ENCODE measurements around the gene MTMR2. TPM values are rescaled to one million over a fixed set of nuclear protein-coding genes. Genes with fewer than 3 reads are reported as not detected.

MTMR2 gene
- total RNA-seq, 2 donors from 2014 or later, result 47.9 to 51.3 TPM

- Mint-ChIP-seq H3K4me3 (peak within 1 kb of the TSS; percentile 90), H3K9me3 (no peaks in the 10 kb centered on the region), H3K27me3 (no peaks in the 10 kb centered on the region), H3K36me3 (peaks cover 23% of the 10 kb centered on the region), H3K27ac (peak within 1 kb of the TSS; percentile 97 to 100), H3K4me1 (ENCODE audit: low read depth in 2 of 2) (peaks cover 36 to 41% of the 10 kb centered on the region in 2 donors)
- peak; percentile 80 to 87 for ATAC-seq
- DNase-seq (ENCODE audit: low spot score), result peak; percentile 98
These were observed 133.6 kb downstream of the MTMR2 start, which contains the start of gene CEP57 for GRCh38 chr11:95790123-95790932. CEP57 (plus strand) TSS chr11:95790498; CDS start chr11:95790699, 201 bp downstream.

- Mint-ChIP-seq H3K36me3 (peaks cover 24% of the 10 kb centered on the region), H3K4me1 (ENCODE audit: low read depth in 2 of 2) (peaks cover 34 to 41% of the 10 kb centered on the region in 2 donors), H3K27ac (peak within 1 kb of the TSS; percentile 97 to 100), H3K27me3 (no peaks in the 10 kb centered on the region), H3K4me3 (peak within 1 kb of the TSS; percentile 90), H3K9me3 (no peaks in the 10 kb centered on the region)
- peak; percentile 87 to 91 for ATAC-seq
- peak; percentile 97 for DNase-seq (ENCODE audit: low spot score)
These were observed 134.3 kb downstream of the MTMR2 start, which contains the start of gene FAM76B for GRCh38 chr11:95789506-95790122. FAM76B (minus strand) TSS chr11:95789782; CDS start chr11:95789478, 304 bp downstream.

GRCh38 chr11:95788921-95789505 lies 134.9 kb downstream of the MTMR2 start:
- Mint-ChIP-seq H3K27me3 (no peaks in the 10 kb centered on the region), H3K36me3 (peaks cover 27% of the 10 kb centered on the region), H3K27ac (peak overlapping the region; percentile 97 to 100), H3K4me3 (peak overlapping the region; percentile 90), H3K9me3 (no peaks in the 10 kb centered on the region), H3K4me1 (ENCODE audit: low read depth in 2 of 2) (peaks cover 31 to 40% of the 10 kb centered on the region in 2 donors)
- peak; percentile 56 for DNase-seq (ENCODE audit: low spot score)
- no peak for ATAC-seq

Other genes with a start within 250 kb of the MTMR2 start
- gene FAM76B, start 134.3 kb downstream of the MTMR2 start, total RNA-seq, result 10 to 100 TPM; 34.6 to 35.3 TPM
- gene CEP57, start 133.6 kb downstream of the MTMR2 start, total RNA-seq, result 10 to 100 TPM; 35.0 to 52.0 TPM

All from natural killer cell treated with Interleukin-12 subunit alpha and Interleukin-12 subunit beta and Interleukin-15 and Interleukin-18, amount 100 ng/mL, for 72 hours (primary cell).